Measurements from ENCODE around the gene BCAS3.

DNA sequence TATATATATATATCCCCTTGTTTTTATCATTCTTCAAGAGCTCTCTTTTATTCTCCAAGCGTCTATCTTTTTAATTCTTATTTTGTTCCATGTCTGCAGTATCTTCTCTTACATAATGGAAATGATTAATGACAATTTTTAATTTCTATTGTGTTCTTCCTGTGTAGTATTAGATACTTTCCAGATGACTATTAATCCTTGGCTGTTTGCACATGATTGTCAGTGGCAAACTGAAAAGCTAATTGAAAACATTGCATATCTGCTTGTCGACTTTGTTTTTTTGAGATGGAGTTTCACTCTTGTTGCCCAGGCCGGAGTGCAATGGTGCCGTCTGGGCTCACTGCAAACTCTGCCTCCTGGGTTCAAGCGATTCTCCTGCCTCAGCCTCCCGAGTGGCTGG lies 124.7 kb downstream of the BCAS3 start:
- TF ChIP-seq, protein P1, sequence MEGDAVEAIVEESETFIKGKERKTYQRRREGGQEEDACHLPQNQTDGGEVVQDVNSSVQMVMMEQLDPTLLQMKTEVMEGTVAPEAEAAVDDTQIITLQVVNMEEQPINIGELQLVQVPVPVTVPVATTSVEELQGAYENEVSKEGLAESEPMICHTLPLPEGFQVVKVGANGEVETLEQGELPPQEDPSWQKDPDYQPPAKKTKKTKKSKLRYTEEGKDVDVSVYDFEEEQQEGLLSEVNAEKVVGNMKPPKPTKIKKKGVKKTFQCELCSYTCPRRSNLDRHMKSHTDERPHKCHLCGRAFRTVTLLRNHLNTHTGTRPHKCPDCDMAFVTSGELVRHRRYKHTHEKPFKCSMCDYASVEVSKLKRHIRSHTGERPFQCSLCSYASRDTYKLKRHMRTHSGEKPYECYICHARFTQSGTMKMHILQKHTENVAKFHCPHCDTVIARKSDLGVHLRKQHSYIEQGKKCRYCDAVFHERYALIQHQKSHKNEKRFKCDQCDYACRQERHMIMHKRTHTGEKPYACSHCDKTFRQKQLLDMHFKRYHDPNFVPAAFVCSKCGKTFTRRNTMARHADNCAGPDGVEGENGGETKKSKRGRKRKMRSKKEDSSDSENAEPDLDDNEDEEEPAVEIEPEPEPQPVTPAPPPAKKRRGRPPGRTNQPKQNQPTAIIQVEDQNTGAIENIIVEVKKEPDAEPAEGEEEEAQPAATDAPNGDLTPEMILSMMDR (IDR thresholded peaks at IDR 0.05): no peak
- TF ChIP-seq POLR2A (IDR thresholded peaks at IDR 0.05): no peak

Measured in heart left ventricle (tissue), 13 donors.